Right lobe of liver (tissue), 4 donors: Measurements from ENCODE around the gene RASGRP1.

Experiments used
- CTCF ChIP-seq, 4 donors: fragments of 200-600 bp in 3 of 4; fragments of 450-650 bp in 1 of 4; IDR thresholded peaks; one replicate each; pipeline versions ENCODE4 v1.5.1 to v1.8.0; 2016 to 2022; ENCODE audit warnings: antibody characterized with exemption in 4 of 4, mild to moderate bottlenecking in 2 of 4
- POLR2A ChIP-seq: fragments of 450-650 bp; IDR thresholded peaks from one replicate; pipeline ENCODE4 v1.6.1; 2017; ENCODE audit warnings: antibody characterized with exemption, mild to moderate bottlenecking
- donor health status: DM: no; HTN: no; CAD: no.
- donor health status: DM: no; HTN: no; CAD: no.
- donor health status: DM: no; HTN: yes; CAD: no.

GRCh38 chr15:38479756-38480155, 84.9 kb downstream of the RASGRP1 start:
- TF ChIP-seq CTCF (IDR thresholded peaks at IDR 0.05) = no peak
- no peak for TF ChIP-seq POLR2A
